ENCODE results near the gene LCE5A. TPM values are rescaled to one million over a fixed set of nuclear protein-coding genes. Genes with fewer than 3 reads are reported as not detected.
"Not testable (repeated sequence)": the region's sequence is repeated elsewhere in the genome, so short reads cannot be mapped to it uniquely, and the experiment has no call there.

LCE5A gene
- total RNA-seq: not detected

GRCh38 chr1:152510503-152510902 lies at the start of gene LCE5A:
LCE5A (plus strand) TSS chr1:152510803; CDS start chr1:152511535, 732 bp downstream.
- ATAC-seq (no peak), DNase-seq (ENCODE audit: low spot score) (no peak)
- intact Hi-C loops (cut with DNase I): no loop called here

- intact Hi-C loops (cut with DNase I): no loop called here
- ATAC-seq: peak; percentile 72
- DNase-seq (ENCODE audit: low spot score): no peak
These were observed 49.1 kb upstream of the LCE5A start for GRCh38 chr1:152461544-152461943.

- DNase-seq (ENCODE audit: low spot score) (no peak), ATAC-seq (no peak)
- intact Hi-C loops (cut with DNase I): no loop called here
These were observed 48.0 kb upstream of the LCE5A start for GRCh38 chr1:152462636-152463035.

- ATAC-seq: no peak
- no peak for DNase-seq (ENCODE audit: low spot score)
- intact Hi-C loops (cut with DNase I): no loop called here
These were observed 44.4 kb upstream of the LCE5A start for GRCh38 chr1:152466217-152466616.

- no peak for ATAC-seq
- intact Hi-C loops (cut with DNase I): no loop called here
- no peak for DNase-seq (ENCODE audit: low spot score)
These were observed 36.6 kb upstream of the LCE5A start for GRCh38 chr1:152473887-152474537.

- ATAC-seq: no peak
- DNase-seq (ENCODE audit: low spot score): peak; percentile 65
- intact Hi-C loops (cut with DNase I): no loop called here
These were observed 30.6 kb upstream of the LCE5A start for GRCh38 chr1:152479792-152480595.

- ATAC-seq: no peak
- intact Hi-C loops (cut with DNase I): no loop called here
- DNase-seq (ENCODE audit: low spot score): no peak
These were observed 28.5 kb upstream of the LCE5A start for GRCh38 chr1:152481869-152482664.

GRCh38 chr1:152486400-152487006 lies 24.1 kb upstream of the LCE5A start:
- no peak for DNase-seq (ENCODE audit: low spot score)

GRCh38 chr1:152487871-152488270 lies 22.7 kb upstream of the LCE5A start:
- intact Hi-C loops (cut with DNase I): no loop called here
- ATAC-seq (no peak), DNase-seq (ENCODE audit: low spot score) (no peak)

More at GRCh38 chr1:152486400-152487006, 24.1 kb upstream of the LCE5A start:
- intact Hi-C loops (cut with DNase I): no loop called here
- no peak for ATAC-seq

GRCh38 chr1:152491537-152491936 lies 19.1 kb upstream of the LCE5A start:
- ATAC-seq; intact Hi-C loops (cut with DNase I); DNase-seq (ENCODE audit: low spot score): not testable (repeated sequence)

GRCh38 chr1:152495066-152495675 lies 15.4 kb upstream of the LCE5A start:
- DNase-seq (ENCODE audit: low spot score) (no peak), ATAC-seq (no peak)
- intact Hi-C loops (cut with DNase I): no loop called here

GRCh38 chr1:152497273-152497672 lies 13.3 kb upstream of the LCE5A start:
- intact Hi-C loops (cut with DNase I): no loop called here
- DNase-seq (ENCODE audit: low spot score): no peak
- no peak for ATAC-seq

- DNase-seq (ENCODE audit: low spot score) (no peak), ATAC-seq (no peak)
- intact Hi-C loops (cut with DNase I): no loop called here
These were observed 8.9 kb upstream of the LCE5A start for GRCh38 chr1:152501704-152502103.

- no peak for DNase-seq (ENCODE audit: low spot score)
- intact Hi-C loops (cut with DNase I): no loop called here
- no peak for ATAC-seq
These were observed 8.0 kb upstream of the LCE5A start for GRCh38 chr1:152502496-152503180.

- no peak for DNase-seq (ENCODE audit: low spot score)
- ATAC-seq: no peak
- intact Hi-C loops (cut with DNase I): no loop called here
These were observed 5.5 kb upstream of the LCE5A start for GRCh38 chr1:152505083-152505482.

GRCh38 chr1:152506899-152507498 lies 3.6 kb upstream of the LCE5A start:
- DNase-seq (ENCODE audit: low spot score) (no peak), ATAC-seq (no peak)
- intact Hi-C loops (cut with DNase I): no loop called here

- ATAC-seq (no peak), DNase-seq (ENCODE audit: low spot score) (no peak)
- intact Hi-C loops (cut with DNase I): no loop called here
These were observed 993 bp downstream of the LCE5A start for GRCh38 chr1:152511596-152511995.

GRCh38 chr1:152513081-152513480 lies 2.5 kb downstream of the LCE5A start:
- DNase-seq (ENCODE audit: low spot score) (no peak), ATAC-seq (no peak)
- intact Hi-C loops (cut with DNase I): no loop called here

Measured in sciatic nerve (tissue), 2 donors.